HG02885 (cell line): Measurements from ENCODE around the gene CRELD2.

ENCODE experiments used
- ATAC-seq: cut with Tn5 transposase; IDR thresholded peaks from one replicate; pipeline ENCODE4 v1.9.1; 2021; ENCODE audit warnings: mild to moderate bottlenecking; ENCODE audit not compliant: unreplicated experiment, poor library complexity

The CRELD2 gene

GRCh38 chr22:49917974-49918910, at the start of gene CRELD2, which contains the start of gene ALG12:
Gene CRELD2 (plus strand): TSS chr22:49918634. CDS start chr22:49918770, 136 bp downstream.
Gene ALG12 (minus strand): TSS chr22:49918438. CDS start chr22:49913765, 4,673 bp downstream.
- peak; percentile 96 for ATAC-seq

DNA sequence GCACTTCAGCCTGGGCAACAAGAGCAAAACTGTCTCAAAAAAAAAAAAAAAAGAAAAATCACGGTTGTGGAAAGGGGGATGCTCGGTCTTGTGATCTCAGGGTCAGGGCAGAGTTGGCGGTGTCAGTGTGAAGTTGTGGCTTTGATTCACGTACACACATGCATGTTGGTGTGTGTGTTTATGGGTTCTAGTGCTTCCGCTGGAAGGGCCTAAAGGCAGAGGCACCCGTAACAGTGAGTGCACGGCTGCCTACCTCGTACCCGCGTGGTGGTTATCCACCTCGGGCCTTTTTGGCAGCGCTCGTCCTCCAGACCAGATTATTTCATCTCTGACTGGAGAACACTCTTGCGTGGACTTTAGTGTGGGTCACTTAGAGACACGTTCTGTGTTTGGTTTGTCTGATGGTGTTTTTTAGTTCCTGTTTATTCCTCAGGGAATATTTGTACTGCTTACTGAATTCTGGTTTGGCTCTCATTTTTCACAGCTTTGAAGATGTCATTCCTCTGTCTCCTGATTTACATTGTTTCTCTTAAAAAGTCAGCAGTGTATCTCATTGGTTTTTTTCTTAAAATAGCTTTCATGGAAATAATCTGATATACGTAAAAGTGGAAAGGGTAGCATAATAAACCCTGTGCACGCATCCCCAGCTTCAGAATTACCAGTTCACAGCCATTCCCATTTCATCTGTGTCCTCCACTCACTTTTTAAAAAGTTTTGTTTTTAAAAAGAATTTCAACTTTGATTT, 49.2 kb upstream of the CRELD2 start:
- no peak for ATAC-seq

DNA sequence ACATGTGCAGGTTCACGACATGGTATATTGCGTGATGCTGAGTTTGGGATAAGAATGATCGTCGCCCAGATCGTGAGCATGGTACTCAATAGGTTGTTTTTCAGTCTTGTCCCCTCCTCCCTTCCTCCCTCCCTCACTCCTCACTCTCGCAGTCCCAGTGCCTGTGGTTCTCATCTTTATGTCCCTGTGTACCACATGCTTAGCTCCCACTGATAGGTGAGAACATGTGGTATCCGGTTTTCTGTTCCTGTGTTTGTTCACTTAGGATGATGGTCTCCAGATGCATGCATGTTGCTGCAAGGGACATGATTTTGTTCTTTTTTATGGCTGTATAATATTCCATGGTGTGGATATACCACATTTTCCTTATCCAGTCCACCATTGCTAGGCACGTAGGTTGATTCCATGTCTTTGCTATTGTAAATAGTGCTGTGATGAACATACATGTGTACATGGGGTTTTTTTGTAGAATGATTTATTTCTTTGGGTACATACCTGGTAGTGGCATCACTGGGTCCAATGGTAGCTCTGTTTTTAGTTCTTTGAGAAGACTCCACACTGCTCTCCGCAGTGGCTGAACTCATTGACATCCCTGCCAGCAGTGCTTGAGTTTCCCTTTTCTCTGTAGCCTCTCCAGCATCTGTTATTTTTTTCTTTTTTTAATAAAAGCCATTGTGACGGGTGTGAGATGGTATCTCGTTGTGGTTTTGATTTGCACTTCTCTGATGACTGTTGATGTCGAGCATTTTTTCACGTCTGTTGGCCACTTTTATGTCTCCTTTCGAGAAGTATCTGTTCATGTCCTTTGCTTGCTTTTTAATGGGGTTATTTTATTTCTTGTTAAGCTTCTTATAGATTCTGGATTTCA, 48.4 kb upstream of the CRELD2 start:
- no peak for ATAC-seq

DNA sequence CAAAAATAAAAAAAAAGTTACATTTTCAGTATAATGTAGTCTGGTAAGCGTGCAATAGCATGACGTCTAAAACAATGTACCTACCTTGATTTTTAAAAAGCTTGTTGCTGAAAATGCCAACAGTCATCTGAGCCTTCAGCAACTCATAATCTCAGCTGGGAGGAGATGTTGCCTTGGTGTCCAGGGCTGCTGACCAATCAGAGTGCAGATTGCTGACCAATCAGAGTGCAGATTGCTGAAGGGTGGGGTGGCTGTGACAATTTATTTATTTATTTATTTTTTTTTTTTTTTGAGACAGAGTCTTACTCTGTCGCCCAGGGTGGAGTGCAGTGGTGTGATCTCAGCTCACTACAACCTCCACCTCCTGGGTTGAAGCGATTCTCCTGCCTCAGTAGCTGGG, 47.0 kb upstream of the CRELD2 start:
- no peak for ATAC-seq

GRCh38 chr22:49872347-49872746, 46.1 kb upstream of the CRELD2 start:
- ATAC-seq: no peak

DNA sequence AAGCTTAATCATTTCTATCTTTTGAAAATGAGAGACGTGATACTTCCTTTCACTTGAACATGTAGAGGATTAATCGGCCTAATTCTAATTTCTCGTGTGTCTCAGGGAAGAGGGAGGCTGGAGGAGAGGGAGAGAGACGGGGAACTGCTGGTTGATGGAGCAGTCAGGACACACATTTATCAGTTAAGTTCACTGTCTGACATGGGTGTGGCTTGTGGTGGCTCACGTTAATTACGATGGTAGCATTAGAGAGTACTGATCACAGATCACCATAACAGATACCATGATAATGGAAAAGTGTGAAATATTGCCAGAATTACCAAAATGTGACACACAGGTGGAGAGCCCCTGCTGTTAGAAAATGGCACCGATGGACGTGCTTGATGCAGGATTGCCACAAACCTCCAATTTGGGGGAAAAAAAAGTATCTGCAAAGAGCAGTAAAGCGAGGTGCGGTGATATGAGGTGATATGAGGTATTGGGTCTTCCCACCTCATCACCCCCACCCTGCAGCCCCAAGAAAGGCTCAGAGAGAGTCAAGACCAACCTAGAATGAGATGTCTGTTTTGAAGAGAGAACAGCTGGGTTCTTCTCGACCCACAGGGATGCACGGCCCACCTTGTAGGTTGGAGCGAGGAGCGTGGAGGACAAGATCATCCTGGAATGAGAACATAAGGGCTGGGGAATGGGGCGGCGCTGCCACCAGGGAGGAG, 45.0 kb upstream of the CRELD2 start:
- no peak for ATAC-seq

DNA sequence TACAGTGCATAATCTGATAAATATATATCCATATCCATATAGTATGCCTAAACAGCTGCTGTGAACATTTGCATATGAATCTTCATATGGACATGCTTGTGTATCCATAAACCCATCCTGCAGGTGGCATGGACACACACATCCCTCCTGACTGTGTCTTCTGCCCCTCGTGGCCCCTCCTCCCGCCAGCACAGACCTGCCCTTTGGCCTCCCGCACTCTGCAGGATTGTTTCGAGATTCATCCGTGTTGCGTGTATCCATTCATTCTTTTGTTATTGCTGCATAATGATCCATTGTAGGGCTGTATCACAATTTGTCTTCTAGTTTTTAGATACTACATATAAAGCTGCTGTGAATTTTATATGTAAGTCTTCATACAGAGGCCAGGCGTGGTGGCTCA, 40.8 kb upstream of the CRELD2 start:
- no peak for ATAC-seq

GRCh38 chr22:49878206-49878605, 40.2 kb upstream of the CRELD2 start:
- no peak for ATAC-seq

DNA sequence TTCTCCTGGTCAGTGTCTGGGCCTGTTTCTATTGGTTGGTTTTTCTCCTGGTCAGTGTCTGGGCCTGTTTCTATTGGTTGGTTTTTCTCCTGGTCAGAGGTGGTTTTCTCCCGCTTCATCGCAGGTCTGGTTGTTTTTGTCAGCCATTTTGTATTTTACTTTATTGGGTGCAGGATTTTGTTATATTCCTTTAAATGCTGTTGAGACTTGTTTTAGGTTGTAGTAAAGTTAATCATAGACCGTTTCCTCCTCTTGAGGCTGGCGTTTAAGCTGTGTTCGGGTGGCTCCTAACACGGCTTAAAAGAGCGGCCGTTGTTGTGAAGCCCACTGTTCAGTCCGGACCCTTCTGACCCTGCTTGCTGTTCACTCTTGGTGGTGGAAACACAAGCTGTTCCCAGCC, 38.6 kb upstream of the CRELD2 start:
- ATAC-seq: no peak

DNA sequence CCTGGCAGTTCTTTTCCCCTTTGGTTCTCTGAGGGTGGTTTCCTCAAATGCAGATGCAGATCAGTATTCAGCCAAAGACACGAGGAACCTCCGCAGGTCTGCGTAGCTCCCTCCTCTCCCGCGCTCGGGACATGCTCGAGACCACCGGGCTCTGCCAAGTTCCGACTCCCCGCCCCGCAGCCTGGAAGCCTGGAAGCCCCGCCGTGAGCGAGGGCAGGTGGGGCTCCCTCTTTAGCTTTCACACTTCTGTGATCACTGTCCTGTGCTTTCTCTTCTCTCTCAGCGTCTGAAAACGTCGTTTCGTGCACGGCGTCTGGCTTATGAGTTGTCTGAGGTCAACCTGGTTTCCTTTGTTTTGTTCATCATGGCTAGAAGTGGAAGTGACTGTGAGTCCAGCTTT, 38.2 kb upstream of the CRELD2 start:
- ATAC-seq: no peak

DNA sequence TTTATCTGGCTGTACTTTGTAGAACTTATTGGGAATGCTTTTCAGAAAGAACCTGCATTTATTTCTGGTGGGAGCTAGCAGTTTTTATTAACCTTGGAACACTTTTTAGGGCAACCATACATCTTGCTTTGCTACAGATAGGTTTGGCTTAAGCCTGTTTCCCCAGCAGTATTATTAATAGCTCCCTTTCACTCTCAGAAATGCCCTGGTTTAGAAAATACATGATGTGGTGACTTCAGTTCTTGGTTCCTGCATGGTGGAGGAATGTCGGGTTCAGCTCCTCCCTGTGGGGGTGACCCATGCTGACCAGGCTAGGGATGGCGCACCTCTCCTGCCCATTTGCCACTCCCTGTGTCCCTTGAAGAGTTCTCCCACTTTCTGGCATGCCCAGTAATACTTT, 36.6 kb upstream of the CRELD2 start:
- no peak for ATAC-seq

GRCh38 chr22:49882519-49883293, 35.7 kb upstream of the CRELD2 start:
- no peak for ATAC-seq

DNA sequence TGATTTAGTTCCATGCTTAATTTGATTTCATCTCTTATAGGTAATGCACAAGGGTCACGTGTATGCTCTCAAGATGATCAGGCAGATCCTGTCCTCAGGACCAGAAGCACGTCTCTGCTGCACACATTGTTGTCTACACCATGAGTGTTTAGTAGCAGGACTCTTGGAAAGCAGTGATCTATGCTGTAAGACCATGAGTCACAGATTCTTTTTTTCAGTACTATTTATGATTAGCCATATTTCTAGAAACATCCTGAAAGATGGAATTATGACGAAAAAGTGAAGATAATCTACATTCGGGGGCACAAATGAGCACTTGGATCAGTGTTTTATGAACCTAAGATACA, 35.2 kb upstream of the CRELD2 start:
- no peak for ATAC-seq

- no peak for ATAC-seq
Measured at GRCh38 chr22:49884075-49884474, 34.4 kb upstream of the CRELD2 start.

- no peak for ATAC-seq
Measured at GRCh38 chr22:49884503-49885260, 33.8 kb upstream of the CRELD2 start.

- no peak for ATAC-seq
Measured at GRCh38 chr22:49885281-49885680, 33.2 kb upstream of the CRELD2 start.

GRCh38 chr22:49885881-49886280, 32.6 kb upstream of the CRELD2 start:
- no peak for ATAC-seq

DNA sequence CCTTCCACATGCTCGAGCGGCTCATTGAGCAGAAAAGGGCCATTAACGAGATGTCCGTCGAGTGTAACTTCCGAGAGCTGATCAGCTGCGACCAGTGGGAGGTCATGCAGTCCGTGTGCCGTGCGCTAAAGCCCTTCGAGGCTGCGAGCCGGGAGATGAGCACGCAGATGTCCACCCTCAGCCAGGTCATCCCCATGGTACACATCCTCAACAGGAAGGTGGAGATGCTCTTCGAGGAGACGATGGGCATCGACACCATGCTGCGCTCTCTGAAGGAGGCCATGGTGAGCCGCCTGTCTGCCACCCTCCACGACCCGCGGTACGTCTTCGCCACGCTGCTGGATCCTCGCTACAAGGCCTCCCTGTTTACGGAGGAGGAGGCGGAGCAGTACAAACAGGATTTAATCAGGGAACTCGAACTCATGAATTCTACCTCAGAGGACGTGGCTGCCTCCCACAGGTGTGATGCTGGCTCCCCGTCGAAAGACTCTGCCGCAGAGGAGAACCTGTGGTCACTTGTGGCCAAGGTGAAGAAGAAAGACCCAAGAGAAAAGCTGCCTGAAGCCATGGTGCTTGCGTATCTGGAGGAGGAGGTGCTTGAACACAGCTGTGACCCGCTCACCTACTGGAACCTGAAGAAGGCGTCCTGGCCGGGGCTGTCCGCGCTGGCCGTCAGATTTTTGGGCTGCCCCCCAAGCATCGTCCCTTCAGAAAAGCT, 31.9 kb upstream of the CRELD2 start:
- ATAC-seq: no peak
